ENCODE results near the gene CHI3L1.

CHI3L1 gene

DNA sequence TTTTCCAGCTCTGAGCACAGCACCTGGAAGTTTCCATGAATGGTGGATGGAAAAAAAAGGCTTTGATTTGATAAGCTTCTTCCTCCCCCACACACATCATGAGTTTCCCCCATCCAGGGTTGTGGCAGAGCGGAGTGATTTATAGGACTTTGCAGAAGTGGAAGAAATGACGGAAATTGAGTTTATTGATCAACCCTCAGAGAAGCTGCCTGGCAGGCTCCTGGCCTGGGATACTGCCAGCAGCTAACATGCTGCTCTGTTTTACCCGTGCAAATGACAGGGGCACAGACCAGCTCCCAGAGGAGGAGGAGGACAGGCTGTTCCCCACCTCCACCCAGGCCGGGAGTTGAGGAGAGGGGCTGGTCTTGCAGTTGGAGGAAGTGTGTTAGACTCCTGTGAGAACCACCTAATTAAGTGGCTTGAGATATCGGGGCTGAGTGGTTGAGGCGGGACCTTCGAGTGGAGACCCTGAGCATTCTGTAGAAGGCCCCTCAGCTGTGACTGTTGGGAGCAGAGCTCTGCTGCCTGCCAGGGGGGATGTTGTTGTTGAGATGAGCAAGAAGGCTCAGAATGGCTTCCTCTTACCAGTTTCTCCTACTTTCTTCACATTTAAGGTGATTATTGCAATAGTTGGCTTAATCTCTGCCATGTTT, 37.2 kb downstream of the CHI3L1 start:
- DNase-seq = no peak

DNA sequence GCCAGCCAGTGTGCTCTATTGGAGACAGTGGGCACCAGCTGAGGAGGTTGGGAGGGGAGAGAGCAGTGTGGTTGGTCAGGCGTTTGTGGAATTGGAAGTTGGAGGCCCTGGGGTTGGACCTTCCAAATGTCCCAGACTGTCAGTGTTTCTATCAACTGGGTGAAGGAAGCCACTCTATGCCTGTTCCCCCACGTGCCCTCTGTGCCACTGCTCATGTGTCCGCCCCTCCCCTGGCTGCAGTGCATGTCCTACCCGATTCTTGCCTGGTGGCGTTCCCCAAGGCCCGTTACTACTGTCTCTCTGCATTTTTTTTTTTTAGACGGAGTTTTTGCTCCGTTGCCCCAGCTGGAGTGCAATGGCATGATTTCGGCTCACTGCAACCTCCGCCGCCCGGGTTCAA, 37.9 kb downstream of the CHI3L1 start:
- DNase-seq = no peak

DNA sequence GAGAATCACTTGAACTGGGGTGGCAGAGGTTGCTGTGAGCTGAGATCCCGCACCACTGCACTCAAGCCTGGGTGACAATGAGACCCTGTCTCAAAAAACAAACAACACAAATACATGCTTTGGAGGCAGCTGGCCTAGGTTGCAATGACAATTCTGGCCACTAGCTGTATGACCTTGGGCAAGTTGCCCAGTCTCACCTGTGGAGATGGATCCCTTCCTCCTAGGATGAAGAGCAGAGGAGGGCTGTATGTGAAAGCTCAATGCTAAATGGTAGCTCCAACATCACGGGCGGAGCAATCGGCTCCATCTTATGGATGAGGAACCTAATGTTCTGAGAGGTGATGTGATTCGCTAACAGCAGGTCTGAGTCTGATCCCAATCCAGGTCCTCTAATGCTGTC, 38.4 kb downstream of the CHI3L1 start:
- DNase-seq = peak in 1 of 2 experiments; percentile 49

DNA sequence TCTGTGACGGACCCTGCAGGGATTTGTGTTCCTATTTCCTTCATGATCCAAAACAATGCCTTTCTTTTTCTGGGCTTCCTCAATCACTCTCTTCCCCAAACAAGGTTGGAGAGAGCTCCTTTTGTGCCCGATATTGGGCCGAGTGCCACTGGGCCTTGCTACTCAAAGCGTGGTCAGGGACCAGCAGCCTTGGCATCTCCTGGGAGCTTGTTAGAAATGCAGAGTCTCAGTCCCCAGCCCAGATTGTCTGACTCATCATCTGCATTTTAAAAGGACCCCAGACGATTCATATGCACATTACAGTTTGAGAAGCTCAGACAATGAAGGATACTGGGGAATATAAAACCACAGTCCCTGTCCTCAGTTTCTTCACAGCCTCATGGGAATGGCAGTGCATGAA, 39.1 kb downstream of the CHI3L1 start:
- no peak for DNase-seq

DNA sequence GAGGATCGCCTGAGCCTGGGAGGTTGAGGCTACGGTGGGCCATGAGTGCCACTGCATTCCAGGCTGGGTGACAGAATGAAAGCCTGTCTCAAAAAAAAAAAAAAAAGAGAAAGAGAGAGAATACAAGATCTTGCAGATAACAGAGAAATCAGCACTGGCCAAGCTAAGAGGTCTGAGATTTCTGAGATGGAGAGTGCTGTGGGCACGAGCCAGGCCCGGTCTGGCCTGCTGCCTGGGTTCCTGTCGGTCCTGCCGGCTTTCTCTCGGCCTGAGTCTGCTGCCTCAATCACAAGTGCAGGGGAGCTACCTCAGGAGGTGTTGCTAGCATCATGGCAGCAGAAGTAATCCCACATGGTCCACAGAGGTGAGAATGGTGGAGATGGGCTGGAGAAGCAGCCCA, 40.0 kb downstream of the CHI3L1 start:
- DNase-seq = no peak

DNA sequence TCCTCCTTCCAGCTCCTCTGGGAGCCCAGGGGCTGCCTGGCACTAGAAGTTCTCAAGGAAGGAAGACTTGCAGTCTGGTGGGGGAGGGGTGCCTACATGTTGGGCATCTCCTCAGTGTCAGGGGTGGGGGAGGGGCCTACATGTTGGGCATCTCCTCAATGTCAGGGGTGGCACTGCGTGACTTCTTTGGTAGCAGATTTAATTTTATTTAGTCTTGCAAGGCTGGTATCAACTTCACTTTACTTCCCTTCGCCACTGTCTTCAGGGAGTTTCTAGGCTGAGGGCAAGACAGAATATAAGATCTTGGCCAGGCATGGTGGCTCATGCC, 40.5 kb downstream of the CHI3L1 start:
- no peak for DNase-seq

DNA sequence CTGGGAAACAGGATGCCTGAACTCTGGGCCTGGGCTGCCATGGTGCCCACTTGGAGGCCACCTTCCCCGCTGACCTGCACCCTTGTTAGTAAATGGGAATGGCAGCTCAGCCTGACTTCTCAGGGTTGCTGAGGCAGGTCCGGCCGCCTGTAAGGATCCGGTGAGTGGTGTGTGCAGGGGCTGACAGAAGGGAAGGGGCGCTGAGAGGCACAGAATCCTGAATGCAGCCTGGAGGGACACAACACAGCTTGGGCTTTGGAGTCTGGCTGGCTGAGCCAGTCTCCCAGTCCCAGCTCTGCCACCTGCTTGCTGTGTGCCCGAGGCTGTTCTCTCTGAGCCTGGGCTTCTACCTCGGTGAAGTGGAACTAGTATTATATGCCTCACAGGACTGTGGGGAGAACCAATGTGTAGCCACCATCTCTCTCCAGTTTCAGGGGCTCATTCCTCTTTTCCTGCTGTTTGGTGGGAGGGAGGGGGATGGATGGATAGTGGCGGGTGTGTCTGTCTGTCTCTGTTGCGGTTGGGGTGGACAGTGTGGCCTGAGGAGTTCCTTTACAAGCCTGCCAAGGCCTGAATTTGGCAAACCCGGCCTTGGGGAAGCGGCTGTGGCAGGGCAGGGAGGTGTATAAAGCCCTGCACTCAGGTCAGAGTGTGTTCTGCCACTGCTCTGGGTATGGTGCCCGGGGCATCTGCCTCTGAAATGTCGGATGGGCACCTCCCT, 41.0 kb downstream of the CHI3L1 start:
- no peak for DNase-seq

DNA sequence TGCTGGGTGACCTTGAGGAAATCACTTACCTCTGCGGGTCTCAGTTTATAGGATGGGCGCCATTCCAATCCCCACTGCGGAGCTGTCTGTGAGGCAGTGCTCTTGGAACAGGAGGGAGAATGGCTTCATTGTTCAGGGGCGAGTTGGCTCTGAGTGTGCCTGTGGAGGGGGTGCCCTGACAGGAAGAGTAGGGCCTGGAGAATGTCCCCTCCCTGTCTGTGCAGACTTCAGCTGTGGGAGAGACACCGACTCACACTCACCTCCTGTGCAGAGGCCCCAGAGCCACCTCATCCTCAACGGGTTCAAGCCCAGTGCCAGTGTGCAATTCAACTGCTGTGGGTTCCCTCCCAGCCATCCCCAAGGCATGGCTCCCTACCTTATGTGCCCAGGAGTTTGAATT, 41.8 kb downstream of the CHI3L1 start:
- peak in 1 of 2 experiments; percentile 42 for DNase-seq

DNA sequence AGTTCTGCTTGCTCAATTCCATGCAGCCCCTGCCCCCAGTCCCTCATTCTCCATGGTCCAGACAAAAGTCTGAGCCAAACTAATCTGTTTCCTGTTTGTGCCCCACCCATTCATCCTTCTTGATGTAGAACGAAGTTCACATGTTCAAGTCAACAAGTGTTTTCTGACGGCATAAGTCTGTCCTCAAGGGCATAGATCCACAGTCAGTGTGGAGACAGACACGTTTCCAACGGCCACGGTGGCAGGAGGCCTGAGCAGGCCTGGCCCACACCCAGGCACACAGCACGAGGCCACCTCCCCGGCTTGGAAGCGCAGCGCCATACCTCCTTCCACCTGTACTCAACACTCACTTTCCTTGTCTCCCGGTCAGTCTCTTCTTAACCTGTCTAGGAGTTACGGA, 42.9 kb downstream of the CHI3L1 start:
- no peak for DNase-seq

DNA sequence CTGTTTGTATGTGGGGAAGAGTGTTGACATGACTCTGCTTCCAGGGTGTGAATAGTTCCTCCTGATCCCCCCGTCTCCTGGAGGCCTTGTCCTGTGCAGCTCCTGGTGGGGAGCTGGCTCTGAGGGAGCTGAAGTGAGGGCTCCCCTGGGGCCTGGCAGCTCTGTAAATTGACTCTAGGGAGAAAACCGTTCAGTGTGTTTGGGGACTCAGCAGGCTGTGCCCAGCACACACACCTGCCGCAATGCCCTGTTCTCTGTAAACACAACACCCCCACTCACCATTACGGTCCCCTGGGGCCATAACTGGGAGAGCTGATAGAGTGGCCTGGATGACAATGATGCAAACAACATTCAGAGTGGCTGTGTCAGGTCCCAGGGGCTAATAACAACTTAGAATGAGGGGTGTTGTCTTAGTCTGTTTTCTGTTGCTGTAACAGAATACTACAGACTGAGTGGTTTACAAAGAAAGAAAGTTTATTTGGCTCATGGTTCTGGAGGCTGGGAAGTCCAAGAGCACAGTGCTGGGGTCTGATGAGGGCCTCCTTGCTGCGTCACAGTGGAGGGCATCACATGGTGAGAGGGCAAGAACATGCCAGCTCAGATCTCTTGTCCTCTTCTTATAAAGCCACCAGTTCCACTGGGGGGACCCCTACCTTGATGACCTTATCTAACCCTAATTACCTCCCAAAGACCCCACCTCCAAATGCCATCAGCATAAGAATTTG, 43.7 kb downstream of the CHI3L1 start:
- DNase-seq = peak; percentile 95 to 99

DNA sequence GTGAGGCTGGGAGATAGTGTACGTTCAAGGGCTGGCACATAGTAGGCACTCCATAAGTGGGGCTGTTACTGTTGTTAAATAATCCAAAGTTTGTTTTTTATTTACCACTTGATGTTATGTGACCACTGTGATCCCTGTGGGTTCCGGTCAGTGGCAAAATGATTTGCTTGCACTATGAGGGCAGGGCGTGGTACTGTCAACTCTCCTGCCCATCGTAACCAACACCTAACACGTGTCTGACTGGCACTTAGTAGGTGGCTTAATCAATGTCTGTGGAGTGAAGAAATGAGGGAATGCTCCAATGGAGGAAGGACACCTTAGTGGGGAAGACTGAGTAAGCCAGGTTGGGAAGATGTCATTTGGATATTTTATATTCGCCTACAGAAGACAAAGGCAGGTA, 44.4 kb downstream of the CHI3L1 start:
- no peak for DNase-seq

DNA sequence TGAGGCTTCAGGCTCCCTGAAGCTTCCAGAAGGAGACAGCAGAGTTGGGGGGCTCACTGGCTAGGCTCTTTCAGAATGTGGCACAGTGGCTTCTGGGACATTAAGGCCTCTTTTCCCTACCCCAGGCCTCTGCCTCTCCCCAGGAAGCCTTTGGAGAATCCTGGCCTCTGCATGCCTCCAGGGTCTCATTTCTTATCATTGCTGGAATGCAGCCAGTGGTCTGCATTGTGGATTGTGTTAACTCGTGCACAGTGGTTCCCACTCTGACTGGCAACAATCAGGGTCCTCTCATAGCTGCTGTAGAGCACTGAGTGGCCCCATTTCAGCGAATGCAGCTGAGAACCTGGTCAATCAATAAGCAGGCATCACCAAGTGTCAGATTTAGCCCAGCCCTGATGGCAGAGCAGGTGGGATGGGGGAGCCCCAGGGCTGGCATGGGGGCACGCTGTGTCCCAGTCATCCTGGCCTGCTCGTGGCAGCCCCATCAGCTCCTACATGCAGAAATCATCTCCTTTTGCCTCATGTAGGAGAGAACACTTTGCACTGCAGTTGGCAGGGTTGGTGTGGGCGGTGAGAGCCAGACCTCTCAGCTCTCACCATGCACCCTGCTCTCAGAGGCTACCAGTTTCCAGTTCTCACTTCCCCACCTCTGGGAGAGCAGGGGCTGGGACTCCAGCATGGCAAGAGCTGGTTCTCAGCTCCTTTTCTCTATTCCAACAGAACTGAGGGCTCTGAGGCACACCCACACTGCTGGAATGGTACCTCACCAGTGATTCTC, 45.6 kb downstream of the CHI3L1 start:
- no peak for DNase-seq

DNA sequence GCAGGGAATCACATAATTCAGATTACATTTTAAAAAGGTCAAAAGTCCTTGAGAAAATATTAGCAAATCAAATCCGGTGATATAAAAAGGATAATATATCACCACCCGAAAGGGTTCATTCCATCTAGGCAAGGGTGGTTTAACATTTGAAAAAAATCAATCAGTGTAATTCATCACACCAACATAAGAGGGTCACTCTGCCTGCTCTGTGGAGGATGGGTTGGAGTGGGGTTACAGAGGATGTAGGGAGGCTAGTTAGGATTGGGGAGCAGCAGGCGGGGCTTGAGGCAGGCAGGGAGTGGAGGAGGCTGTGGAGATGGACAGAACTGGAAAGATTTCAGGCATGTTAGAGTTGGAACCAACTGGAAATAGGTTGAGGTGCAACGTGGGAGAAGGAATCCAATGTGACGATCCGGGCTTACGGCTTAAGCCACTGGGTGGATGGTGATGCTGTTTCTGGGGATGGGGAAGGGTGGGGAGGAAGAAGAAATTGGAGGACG, 46.5 kb downstream of the CHI3L1 start:
- DNase-seq = no peak

DNA sequence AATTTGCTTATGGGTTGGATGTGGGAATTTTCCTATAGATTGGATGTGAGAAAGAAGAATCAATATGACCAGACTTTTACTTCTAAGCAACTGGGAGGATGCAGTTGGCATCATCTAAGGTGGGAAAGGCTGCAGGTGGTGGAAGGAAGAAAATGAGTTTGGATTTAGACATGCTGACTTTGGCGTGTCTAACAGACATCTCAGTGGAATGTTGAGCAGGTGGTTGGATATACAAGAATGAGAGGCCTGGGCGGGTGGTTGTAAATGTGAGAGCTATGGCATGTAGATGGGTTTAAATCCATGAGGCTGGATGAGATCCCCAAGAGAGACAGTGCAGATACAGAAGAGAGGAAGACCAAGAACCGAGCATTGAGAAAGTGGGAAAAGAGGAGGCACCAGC, 48.4 kb downstream of the CHI3L1 start:
- no peak for DNase-seq

DNA sequence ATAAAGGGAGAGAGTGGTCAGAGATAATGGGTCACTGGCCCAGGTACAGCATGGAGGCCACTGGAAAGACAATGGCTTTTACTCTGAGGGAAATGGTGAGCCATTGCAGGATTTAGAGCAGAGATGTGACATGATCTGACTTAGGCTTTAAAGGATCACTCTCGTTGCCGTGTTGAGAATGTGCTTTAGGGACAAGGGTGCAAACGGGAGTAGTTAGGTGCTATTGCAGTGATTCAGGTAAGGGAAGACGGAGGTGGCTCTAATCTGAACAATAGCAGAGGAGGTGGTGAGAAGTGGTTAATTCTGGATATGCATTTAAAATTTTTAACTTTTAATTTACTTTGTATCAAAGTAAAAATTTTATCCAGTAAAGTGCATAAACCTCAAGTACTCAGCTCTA, 49.2 kb downstream of the CHI3L1 start:
- no peak for DNase-seq

DNA sequence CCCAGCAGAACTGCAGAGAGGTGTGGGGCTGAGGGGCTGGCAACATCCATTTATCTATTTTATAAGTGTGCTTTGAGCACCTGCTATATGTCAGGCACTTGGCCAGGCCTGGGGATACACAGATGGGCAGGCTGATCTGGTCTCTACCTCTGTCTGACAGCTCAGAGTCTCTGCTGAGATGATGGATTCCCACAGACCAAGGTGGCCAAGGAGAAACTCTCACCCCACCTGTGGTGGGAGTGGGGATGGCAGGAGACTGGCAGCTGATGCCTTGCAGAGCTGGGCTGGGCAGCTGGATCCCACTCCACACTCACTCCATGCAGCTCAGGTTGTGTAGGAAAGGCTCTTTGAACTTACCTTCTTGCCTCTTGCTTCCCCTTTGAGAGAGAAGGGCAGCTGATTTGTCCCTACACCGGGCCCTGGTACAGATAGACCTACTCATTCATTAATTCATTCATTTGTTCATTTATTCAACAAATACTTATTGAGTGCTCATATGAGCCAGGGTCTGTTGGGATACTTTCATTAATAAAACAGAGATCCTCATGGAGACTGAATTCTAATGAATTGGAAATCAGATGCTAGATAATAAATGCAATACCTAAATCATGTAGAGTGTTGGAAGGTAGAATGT, 50.0 kb downstream of the CHI3L1 start:
- DNase-seq = no peak

DNA sequence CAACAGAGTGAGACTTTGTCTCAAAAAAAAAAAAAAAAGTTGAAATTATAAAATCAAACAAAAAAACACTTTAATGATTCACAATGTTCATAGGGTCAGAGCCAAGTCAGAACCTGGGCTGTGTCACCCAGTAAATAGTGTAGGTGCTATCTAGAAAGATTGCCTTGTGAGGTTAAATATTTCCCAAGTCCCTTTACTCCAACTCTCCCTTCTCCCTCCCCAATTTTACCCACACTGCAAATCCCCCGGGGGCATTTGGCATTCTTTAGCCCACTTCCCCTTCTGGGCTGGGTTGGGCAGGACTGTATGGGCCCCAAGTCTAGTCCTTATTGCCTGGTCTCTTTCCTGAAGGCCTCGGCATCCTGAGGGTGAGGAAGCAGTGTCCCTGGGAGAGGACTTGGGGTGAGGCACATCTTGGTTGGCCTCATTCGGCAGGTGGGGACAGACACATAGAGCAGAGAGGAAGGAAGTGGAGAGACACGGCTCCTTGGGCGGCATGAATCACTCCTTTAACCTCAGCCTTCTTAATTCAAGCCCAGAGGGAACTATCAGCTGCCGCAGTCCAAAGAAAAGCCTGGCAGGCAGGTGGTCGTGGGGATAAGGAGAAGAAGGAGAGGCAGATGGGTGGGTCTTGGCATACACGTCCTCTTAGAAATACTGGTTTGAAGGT, 50.7 kb downstream of the CHI3L1 start:
- no peak for DNase-seq

DNA sequence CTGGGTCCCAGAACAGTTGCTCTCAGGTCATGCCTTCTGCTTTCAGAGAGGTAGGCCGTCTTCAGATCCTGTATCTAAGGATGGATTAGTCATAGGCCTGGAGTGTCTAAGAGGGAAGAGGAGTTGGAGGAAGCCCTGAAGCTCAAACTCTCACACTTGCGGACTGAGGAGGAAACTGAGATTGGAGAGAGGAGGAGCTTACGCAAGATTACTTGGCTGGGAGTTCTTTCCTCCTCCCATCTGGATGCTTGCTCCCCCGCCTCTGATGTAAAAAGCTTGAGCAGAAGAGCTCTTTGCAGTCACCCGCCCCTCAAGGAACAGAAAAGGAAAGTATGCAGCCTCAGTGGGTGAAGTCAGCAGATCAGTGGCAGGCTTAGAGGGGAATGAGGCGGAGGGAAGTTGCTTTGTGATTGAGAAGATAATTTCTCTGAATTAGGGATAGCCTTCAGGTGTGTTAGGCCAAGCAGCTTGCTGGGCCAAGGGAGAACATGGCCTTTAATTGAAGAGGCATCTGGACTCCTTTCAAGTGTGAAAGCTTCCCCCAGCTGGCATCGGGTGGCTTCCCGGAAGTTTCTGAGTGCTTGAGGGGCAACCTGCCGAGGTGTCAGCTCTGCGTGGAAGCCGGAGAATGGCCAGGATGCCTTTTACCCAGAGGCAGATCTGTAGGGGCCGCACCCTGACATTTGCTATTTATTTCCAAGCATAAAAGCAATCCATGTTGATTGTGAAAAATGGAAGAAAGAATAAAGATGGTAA, 52.4 kb downstream of the CHI3L1 start:
- DNase-seq = no peak

DNA sequence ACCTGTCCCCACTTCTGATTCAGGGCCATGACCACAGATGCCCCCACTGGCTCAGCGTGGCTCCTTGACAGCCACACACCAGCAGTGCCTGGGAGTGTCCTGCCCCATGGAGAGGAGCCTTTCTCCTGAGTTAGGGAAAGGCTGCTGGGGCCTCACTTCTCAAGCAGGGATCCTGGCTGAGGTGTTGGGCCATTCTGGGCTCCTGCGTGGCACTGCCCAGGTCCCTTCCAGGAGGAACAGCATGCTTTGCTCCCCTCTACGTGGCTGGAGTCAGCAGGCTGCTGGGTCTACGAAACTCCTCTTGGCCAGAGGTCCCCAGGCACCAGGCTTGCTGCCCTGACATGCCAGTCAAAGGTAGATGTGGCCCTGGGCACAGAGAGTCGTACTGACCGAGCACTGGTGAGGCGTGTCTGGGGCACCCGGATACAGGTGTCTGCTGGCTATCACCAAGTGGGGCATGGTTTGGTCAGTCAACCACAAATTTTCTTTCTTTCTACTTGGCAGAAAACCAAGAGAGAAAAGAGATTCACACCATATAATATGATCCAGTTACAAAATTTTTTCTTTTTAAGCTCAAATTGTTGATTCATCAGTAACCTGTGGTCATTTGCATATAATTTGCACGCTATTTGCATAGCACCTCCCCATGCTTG, 54.8 kb downstream of the CHI3L1 start:
- DNase-seq = no peak

DNA sequence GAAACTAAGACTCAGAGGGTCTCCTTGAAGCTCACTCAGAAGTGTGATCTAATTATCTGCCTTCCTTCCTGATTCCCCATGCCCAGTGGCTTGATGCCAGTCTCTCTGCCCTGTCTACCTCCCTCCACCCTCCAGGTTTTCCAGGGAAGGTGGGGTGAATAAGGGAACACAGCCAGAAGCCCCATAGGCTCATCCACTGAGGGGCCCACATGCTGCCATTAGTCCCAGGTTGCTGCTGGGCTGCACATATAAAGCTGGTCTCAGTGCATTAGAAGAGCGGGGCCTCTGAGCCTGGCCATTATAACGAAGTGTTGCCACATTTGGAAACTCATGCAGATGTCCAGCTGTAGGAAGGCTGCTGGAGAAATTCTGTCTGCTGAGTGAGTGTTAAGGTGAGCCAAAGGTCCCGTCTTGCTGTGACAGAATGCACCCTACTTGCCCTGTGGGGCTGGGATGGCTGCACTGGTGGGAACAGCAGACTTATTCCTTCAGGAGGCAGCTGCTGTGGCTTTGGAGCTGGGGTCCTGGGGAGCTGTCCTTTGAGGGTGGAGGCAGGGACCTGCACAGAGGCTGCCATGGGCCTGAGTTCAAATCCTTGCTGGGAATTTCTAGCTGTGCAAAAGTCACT, 56.0 kb downstream of the CHI3L1 start:
- DNase-seq = peak in 1 of 2 experiments; percentile 24
